NCI-H774 (cell line): Measurements from ENCODE around the gene SLC10A7.

Source experiments
- DNase-seq: peaks from one replicate; lab custom pipeline; 2025; lab: John Stamatoyannopoulos, UW

The SLC10A7 gene

DNA sequence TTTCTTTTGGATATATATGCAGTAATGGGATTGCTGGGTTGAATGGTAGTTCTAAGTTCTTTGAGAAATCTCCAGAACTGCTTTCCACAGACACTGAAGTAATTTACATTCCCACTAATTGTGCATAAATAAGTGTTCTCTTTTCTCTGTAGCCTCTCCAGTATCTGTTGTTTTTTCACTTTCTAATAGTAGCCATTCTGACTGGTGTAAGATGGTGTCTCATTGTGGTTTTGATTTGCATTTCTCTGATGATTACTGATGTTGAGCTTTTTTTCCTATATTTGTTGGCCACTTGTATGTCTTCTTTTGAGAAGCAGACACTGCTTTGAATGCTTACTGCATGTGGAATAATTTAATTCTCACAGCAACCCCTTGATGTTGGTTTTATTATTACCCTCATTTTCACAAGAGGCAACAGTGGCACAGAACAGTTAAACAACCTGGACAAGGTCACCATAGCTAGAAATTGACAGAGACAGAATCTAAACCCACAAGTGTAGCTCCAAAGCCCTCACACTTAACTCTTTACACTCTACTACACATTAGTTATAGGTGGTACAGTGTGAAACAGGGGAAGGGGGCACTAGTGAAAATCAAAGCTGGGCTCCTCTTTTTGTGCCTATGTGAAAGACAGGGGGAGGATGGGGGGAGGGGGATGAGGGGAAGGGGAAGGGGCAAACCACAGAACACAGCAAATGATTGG, 211.3 kb downstream of the SLC10A7 start:
- DNase-seq: no peak

DNA sequence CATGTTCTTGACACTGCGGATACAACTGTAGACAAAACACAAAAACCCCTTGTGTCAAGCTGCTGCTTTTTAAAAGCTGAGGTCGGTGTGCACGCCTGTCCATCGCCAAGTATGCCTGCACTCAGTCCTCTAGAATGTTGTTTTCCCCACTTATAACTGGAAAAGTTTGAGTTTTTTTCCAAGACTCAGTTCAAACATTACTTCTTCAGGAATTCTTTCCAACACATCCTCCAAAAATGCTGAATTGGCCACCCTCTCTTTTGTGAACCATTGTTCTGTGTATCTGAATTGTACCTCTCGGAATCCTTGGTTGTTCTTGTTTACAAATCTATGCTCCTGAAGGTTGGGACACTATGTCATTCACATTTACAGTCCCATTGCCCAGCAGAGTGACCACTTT, 212.8 kb downstream of the SLC10A7 start:
- DNase-seq: no peak

DNA sequence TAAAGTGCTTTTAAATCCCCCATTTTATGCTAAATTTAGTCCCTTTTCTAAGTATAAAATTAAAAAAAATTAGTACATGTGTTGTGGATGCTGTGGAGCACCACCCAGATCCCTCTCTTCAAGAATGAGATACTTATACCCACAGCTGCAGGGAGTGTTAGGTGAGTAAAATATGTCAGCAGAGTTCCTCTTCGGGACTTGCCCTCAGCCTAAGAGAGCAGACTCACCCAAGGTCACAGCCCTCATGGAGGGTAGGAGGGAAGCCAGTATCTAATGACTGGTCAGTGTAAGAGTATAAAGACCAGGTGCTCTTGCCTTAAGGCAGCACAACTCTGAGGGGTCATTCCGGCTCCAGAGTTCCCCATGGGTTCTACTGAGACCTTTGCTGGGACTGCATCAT, 218.9 kb downstream of the SLC10A7 start:
- DNase-seq: no peak

DNA sequence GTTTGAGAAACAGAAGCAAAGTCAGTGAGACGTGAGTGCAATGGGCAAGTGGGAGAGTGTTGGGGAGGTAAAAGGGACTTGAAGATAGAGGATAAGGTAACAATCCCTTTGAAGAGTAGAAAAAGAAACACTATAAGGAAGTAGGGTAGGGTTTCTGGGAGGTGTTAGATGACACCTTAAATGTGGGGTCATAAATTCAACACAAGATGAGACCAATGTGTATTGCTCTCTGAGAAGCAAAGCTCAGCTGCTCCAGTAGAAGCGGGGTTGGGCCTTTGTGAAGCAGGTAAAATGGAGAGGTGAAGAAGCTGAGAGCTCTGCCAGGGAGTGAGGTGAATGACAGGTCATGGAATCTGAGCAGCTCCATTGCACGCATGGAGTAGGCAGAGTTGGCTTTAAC, 222.1 kb downstream of the SLC10A7 start:
- no peak for DNase-seq

DNA sequence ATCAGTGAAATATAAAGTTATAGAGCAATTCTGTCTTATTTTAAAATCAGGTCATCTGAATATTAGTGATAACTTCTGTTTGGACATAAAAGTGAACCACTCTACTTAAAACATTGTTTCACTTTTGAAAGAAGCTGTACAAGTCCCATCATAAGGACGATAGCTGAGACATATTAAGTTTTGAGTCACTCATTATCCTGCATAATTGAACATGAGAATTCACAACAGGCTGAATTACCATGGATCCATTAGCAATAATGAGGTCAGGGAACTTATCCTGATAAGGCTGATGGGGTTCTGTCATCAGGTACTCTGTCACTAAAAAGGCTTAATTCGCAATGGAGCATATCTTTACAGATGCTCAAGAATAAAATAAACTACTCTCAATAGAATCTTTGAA, 227.0 kb downstream of the SLC10A7 start:
- DNase-seq: no peak

DNA sequence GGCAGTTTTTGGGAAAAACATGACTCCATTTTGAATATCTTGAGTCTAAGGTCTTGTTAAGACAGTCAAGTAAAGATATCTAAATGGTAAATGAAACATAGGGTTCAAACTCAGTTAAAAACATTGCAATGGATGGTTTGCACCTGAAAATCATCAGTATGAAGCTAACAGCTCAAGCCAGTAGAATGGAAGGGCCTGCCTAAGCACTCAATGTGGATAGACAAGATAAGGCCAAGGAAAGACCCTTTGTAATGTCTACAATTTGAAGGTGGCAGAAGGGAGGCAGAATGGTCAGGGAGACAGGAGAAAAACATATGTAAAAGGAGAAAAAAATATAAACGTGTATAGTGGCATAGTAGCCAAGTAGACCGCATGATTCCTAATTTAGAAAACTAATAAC, 229.2 kb downstream of the SLC10A7 start:
- DNase-seq: no peak

DNA sequence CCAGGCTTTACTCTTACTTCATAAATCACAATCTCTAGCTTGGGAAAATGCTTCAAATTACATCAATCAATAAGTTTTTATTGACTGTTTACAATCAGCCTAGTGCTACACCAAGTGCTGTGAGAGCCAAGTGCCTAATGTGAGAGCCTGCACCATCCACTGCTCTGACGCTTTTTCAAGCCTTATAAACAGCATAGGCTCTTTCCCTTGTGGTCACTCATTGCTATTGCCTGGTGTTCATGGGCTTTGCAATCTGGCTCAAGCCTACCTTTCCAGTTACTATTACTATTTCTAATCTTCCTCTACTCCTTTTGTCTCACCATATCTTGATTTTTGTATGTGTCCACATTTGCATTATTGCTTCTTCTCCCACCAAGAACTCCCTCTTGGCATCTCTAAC, 230.4 kb downstream of the SLC10A7 start:
- no peak for DNase-seq

DNA sequence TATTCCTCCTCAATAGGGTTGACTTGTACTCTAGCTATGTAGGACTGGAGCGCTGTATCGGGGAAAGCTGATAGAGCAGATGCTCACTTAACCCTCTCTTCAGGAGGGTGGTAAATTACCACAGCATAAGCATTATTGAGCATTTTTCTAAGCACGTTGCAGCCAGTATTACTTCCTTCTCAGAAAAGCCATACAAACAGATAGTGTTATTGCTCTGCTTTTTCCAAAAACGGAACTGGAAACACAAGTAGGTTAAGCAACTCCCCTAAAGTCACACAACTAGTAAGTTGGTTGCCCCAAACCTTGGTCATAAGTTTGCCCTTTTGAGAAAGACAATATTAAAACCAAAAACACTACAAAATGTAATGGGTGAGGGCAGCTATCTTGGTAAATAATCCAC, 233.5 kb downstream of the SLC10A7 start:
- DNase-seq: no peak

DNA sequence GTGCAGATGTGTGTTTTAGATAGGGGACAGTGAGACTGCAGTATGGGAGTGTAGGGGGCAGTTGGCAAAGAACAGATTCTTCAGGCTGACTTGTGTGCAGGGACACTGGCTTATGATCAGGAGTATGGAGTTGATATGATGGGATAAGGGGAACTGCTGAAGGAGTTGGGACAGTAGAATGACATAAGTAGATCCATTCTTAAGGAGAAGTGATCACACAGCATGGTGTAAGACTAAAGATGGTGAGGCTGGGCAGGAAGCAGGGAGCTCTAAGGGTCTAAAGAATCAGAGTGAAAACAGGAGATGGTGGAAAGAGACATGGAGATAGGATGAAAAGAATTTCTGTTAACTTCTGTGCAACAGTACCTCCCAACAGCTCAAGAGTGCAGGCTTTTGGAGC, 236.7 kb downstream of the SLC10A7 start:
- DNase-seq: no peak

DNA sequence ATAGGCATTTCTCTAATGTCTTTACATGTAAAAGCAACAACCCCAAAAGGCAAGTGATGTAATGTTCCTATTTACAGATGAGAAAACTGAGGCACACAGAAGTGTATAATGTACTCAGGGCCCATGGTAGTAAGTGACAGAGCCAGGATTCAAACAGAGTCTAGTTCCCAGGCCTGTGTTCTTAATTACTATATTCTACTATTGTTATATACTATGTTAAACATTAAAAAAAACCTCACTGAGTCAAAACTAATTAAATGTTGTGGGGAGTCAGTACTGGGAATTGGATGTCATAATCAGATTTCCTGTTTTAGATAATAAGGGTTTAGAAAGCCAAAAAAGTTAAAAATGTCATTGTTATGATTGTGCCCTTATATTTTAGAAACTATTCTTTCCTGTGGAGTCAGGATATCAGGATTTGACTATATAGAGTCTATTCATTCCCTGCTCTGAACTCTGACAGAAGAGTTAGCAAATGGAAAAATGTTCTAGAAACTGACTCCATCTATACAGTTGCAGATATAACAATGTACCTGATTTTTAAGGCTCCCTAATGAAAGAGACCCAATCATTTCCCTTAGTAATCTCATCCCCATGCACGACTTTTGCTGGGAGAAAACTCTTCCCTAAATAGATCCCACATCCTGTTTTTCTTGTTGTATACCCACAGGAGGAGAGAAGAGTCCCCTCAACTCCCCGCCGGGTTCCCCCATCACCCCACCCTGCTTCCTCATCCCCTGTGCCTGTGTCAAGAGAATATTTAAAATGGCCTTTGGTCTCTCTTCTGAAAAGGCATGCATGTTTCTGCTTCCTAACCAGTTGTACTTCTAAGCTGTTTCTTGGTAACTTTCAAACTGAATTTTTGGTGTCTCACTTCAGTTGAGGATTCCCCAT, 237.7 kb downstream of the SLC10A7 start:
- no peak for DNase-seq

DNA sequence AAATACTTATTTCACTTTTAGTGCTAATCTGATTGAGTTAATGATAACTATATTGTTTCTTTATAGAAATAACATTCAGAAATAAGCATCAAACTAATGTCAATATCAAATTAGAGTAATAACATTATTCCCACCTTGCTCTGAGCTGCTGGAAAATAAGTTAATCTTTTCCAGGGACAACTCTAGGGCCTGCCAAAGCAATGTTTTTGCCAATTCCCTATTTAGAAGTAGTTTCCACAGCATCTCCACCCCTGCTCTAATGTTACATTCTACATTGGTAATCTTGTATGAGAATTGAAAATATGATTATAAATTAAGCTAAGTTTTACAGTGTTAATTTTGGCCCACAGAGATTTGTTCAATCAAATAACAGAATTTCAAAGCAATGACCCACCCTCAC, 239.1 kb downstream of the SLC10A7 start:
- no peak for DNase-seq

DNA sequence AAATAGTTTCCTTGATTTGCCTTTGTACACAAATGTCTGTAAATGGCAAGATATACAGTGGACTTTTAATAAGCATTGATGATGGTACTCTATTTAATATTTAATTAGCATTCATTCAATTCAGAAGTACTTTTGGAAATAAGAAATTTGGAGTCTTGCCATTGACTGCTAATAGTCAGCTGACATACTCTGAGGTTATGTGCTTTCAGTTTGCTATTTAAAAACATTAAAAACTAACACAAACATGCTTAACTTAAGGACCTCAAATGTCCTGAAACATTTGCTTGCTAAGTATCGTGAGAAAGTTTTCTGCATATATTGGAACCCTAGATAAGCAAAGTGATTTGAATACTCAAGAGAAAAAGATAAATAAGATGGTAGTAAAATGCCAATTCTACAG, 242.8 kb downstream of the SLC10A7 start:
- no peak for DNase-seq

DNA sequence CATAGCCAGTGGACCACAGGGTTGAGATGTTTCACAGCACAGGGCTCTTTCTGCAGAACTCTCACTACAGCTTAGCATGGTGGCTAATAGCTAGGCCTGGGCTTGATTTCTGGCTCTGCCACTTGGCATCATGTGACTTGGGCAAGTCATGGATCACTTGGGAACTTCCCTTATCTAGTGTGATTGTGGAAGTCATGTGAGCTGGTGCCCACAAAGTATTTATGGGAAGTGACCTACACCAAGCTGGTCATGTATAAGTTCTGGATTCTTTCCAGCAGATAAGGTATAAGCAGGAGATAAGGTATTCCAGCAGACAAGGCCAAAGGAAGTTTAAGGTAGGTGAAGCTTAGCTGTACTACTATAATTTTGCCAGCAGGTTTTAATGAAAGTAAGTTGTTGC, 246.4 kb downstream of the SLC10A7 start:
- no peak for DNase-seq

DNA sequence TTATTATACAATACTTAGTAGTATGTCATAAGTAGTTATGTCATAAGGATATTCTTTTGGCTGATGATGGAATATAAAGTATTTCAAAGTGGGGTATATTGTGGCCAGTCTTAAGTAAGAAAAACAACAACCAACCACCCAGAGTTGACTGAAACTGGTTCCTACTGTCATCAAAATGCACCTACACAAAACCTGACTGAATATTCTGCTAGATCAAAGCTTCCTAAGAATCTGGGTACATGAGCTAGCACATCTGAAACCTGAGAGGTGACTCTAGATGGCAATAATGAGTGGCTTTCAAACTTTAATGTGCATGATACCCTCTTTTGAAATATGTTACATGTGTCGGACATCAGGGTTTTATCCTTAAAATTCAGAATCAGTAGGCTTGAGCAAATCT, 247.0 kb downstream of the SLC10A7 start:
- DNase-seq: no peak

DNA sequence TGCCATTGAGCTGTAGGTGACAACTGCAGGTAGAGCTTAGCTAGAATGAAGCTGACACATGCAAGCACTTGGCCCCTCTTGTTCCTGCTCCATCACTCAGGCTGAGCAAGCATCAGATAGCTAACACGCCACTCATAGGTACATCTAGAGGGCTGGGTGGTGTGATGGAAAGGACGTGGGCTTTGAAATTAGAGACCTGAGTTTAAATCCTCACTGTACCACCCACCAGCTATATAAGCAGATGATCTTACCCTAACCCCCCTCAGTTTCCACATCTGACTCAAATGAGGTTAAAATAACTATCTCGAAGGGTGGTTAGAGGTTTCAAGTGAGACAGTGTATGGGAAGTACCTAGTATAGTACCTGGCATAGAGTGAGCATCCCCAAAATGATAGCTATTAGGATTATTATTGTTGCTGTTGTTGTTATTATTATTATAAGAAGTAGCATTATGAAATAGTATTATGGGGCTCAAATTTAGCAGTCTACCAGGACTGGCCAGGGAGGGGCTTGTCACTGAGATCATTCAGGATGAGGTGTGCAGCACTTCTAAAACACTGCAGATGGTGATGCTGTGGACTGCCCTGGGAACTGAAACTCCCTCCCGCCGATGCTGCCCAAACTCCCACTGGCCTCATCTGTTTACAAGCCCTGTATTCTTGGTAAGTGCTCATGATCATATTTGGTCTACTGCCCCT, 248.4 kb downstream of the SLC10A7 start:
- no peak for DNase-seq

DNA sequence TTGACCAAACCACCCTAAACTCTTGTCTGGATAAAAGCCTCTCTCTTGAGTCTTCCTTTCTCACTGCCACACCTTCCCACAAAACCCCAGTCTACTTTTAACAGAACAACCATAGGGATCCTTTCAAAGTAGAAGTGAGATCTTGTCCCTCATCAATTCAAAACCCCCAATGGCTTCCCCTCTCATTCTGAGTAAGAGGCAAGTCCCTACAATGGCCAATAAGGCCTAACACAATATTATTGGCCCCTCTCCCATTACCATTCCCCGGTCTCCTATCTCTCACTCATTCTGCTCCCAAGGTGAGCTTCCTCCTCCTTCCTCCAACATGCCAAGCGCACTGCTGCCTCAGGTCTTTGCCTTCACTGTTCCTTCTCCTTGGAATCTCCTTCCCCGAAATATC, 250.3 kb downstream of the SLC10A7 start:
- DNase-seq: no peak

DNA sequence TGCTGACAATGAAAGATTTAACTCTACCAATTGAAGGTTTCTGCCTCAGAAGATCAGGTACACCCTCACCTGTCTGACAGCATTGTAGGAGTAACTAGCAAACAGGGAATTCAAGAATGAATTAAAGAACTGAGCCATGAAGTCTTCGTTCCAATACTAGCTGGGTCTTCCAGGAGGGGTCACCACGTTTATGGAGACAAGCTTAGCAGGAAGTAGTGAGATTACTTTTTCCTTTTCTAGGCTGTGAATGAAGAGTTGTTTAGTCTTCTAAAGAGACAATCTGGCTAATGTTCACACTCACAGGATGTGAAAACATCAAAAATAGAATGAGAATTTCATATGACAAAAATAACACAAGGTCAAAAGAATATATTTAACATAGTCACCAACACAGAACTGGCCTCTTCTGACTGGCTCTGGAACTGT, 252.5 kb downstream of the SLC10A7 start:
- no peak for DNase-seq

DNA sequence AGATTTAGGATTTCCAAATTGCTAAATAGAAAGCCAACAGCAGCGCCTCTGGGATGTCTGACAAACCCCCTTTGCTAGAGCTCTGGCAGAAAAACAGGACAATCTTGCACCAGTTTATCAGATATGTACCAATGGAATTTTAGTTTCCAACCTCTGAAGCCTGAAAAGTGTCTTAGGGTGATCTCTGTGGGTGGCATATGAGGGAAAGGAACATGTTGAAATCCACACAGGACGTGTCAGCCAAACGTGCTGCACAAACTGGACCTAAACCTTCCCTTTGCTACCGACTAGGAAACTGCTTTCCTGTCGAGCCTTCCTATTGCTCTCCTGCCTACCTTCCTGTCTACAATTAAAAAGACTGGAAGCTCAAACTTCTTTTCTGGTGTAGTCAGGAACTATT, 253.9 kb downstream of the SLC10A7 start:
- no peak for DNase-seq

DNA sequence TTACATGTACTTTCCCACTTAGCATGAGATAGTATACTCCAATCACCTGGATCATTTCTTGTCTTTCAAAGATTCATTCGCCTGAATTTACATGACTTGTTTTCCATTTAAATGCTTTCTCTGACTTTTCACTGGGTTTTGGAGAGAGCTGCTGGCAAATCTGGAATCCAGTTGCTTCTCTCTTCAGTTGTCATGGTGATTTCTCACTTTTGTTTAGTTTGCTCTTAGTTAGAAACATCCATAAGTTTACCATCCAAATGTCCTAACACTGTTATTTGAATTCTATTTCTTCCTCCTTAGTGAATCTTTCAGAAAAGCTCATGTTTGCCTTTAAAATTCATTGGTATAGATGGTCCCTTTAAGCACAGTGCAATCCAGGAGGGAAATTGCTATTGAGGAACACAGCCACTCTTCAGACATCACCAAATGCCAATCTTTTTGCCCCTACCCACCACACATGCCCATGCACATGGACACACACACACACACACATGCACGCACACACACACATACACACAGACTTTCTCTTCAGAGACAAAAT, 255.7 kb downstream of the SLC10A7 start:
- DNase-seq: no peak

DNA sequence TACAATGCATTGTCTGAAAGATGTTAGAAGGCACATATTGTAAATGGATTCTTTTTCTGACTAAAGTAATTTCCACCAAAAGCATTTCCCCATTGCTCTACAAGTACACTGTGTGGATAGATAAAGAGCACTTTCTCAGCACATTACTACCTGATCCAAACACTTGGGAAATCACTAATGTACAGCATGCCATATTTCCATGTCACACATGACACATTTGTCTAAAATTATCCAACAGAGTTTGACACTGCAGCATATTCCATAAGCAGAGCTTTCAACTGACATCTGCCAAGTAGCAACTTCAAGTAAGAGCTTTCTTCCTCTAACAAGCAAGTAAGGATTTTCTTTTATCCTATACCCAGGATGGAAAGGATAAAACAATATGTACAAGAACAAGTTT, 257.9 kb downstream of the SLC10A7 start:
- DNase-seq: no peak

DNA sequence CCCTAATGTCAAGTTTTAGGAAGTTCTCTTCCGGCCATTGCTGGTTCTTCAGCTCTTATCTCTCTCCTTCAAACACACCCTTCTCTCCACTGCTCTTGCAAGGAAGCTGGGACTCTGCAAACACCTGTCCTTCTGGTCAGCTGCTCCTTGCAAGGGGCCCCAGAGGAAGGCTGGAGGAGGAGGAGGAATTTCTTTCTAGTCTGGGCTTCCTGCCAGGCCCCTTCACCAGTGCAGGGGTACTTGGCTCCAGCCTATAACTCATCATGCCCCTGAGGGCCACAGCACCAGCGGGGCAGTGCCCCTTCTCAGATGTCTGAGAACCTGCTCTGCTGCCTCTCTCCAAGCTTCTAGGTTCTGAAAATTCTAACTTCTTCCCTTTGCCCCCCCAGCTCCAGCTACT, 260.7 kb downstream of the SLC10A7 start:
- DNase-seq: no peak

DNA sequence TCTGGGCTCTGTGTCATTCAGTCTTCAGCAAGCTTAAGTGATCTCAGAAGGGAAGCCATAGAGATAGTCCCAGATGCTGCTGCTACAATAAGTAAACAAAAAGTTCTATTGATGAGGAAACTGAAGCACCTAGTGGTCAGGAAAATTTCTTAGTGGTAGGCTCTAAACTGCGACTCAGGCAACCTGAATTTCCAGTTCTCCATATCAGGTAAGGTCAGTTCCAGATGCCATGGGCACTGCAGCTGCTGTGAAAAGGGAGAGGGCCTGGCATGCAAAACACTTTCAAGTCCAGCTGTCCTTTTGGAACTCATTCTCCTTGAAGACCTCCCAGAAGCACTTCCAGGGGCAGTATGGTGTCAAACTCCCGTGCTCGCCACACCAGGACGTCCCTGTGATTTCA, 261.2 kb downstream of the SLC10A7 start:
- DNase-seq: no peak

DNA sequence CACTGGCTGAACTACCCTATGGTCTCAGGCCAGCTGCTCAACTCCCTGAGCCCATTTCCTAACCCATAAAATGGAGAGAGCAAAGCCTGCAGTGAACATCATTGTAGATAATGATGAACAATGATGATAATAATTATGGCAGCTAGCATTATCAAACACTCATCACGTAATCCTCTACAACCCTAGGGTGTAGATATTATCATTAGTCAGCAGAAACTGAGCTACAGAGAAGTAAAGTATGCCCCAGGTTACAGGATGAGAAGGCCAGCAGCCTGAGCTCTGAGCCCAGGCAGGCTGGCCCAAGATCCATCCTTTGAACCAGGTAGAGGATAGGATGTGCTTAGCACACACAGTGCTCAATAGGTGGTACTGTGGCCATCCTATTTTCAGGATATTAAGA, 264.2 kb downstream of the SLC10A7 start:
- no peak for DNase-seq
